ENCODE data around the gene UNC119B. TPM values are rescaled to one million over a fixed set of nuclear protein-coding genes. Genes with fewer than 3 reads are reported as not detected.

UNC119B gene
- total RNA-seq, 4 donors from 2014 or later = 9.8 to 25.4 (median 21.5) TPM

DNA sequence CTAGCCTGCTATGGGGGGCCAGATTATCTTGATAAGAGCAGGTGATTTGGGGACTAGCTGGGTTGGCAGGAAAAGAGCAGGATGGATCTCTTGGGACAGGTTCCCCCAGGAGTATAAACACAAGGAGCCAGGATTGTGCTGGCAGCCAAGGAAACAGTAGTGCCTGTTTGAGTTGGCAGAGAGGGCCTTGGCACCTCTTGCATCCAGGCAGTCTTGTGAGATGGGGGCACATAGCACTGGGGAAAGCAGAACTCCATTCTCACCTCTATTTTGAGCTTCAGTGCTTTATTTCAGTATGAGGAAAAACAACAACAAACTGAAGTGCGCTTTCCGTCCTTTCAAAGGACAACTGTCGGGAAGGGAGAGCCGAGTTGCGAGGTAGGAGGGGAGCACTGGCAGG is 9.4 kb upstream of the UNC119B start:
- intact Hi-C loops (cut with DNase I; ENCODE audit: low total_unique reads) = no loop called here

DNA sequence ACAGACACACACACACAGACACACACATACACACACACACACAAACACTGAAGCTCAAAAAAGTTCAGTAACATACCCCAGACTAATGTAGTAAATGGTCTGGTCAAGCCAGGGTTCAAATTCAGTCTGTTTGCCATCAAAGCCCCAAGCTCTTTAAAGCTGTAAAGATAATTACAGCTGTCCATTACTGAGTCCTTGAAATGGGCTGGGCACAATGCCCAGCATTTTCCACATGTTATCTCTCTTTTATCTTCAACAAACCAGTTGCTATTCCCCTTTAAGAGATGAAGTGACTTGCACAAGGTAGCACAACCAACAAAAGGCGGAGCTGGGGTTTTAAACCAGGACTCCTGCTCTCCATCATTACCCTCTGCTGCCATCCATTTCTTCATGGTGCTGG is 7.6 kb upstream of the UNC119B start:
- Histone ChIP-seq H3K27me3 (no peaks in the 10 kb centered on the region), H3K4me3 (no peak overlapping the region), H3K4me1 (peaks cover 0 to 9% (median 3%) of the 10 kb centered on the region in 4 donors), H3K27ac (no peak overlapping the region), H3K36me3 (peaks cover 0 to 37% (median 15%) of the 10 kb centered on the region in 4 donors), H3K9me3 (no peaks in the 10 kb centered on the region)
- in situ Hi-C loops (cut with MboI; ENCODE audit: low pct_ligation_motif_present in 1 of 4, low pct_unique_long_range_greater_than_20kb in 1 of 4, low sequenced_read_pairs in 3 of 4) = no loop called here
- no peak for DNase-seq
- intact Hi-C loops (cut with DNase I; ENCODE audit: low total_unique reads) = no loop called here
- TF ChIP-seq POLR2AphosphoS5 (IDR thresholded peaks at IDR 0.05) = no peak
- TF ChIP-seq EP300 (IDR thresholded peaks at IDR 0.05; ENCODE audit: low read depth) = no peak
- TF ChIP-seq POLR2A (IDR thresholded peaks at IDR 0.05) = no peak
- TF ChIP-seq, protein P1, sequence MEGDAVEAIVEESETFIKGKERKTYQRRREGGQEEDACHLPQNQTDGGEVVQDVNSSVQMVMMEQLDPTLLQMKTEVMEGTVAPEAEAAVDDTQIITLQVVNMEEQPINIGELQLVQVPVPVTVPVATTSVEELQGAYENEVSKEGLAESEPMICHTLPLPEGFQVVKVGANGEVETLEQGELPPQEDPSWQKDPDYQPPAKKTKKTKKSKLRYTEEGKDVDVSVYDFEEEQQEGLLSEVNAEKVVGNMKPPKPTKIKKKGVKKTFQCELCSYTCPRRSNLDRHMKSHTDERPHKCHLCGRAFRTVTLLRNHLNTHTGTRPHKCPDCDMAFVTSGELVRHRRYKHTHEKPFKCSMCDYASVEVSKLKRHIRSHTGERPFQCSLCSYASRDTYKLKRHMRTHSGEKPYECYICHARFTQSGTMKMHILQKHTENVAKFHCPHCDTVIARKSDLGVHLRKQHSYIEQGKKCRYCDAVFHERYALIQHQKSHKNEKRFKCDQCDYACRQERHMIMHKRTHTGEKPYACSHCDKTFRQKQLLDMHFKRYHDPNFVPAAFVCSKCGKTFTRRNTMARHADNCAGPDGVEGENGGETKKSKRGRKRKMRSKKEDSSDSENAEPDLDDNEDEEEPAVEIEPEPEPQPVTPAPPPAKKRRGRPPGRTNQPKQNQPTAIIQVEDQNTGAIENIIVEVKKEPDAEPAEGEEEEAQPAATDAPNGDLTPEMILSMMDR (IDR thresholded peaks at IDR 0.05) = no peak
- WGBS, 2 donors (ENCODE audit: low coverage in 1 of 2) = 89% methylated on average over 1 of the region's 1 CpG; no CpG with 5 or more reads in 1 of the 2 donors

More for the DNA sequence above, 9.4 kb upstream of the UNC119B start:
- H3K4me3 ChIP-seq = no peak overlapping the region
- TF ChIP-seq, protein P1 (IDR thresholded peaks at IDR 0.05) = no peak
- no peak for TF ChIP-seq POLR2A (IDR thresholded peaks at IDR 0.05)
- no peak for TF ChIP-seq POLR2AphosphoS5 (IDR thresholded peaks at IDR 0.05)
- no peak for TF ChIP-seq EP300 (IDR thresholded peaks at IDR 0.05; ENCODE audit: low read depth)
- H3K9me3 ChIP-seq = no peaks in the 10 kb centered on the region
- WGBS, 2 donors (ENCODE audit: low coverage in 1 of 2) = 96% methylated on average over 5 of the region's 5 CpGs; no CpG with 5 or more reads in 1 of the 2 donors
- peaks cover 0 to 51% (median 24%) of the 10 kb centered on the region in 4 donors for H3K36me3 ChIP-seq
- in situ Hi-C loops (cut with MboI; ENCODE audit: low pct_ligation_motif_present in 1 of 4, low pct_unique_long_range_greater_than_20kb in 1 of 4, low sequenced_read_pairs in 3 of 4) = no loop called here
- peaks cover 0 to 22% (median 7%) of the 10 kb centered on the region in 4 donors for H3K4me1 ChIP-seq
- DNase-seq = no peak
- no peaks in the 10 kb centered on the region for H3K27me3 ChIP-seq
- no peak overlapping the region for H3K27ac ChIP-seq

DNA sequence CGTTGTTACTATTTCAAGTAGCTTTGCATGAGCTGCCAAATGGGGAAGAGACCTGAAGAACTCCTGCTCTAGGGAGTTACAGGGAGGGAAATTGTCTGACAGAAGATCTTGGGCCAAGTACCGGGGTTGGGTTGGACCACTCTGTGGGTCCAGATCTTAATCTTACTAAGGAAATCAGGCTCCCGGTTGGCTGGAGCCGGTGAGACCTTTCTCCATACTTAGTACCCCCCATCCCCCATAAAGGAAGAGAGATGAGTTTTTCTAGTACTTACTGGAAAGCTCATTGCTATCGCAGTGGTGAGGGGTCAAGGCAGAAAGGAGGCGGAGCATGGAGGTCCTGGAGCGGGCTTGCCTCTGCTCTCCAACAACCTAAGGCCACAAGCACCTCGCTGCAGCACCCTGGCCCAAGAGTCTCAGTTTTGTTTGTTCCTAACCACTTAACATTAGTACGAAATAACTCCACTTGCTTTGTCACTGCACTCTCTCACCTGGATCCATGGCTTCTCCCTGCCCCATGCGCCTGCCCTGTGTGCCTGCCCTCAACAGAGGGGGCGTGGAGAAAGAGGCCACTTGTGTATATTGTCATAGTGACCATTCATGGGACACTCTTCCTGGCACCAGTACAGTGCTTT is 6.8 kb upstream of the UNC119B start:
- H3K4me1 ChIP-seq = peaks cover 0 to 8% (median 1%) of the 10 kb centered on the region in 4 donors
- TF ChIP-seq POLR2A (IDR thresholded peaks at IDR 0.05) (no peak), POLR2AphosphoS5 (IDR thresholded peaks at IDR 0.05) (no peak), EP300 (IDR thresholded peaks at IDR 0.05; ENCODE audit: low read depth) (no peak)
- TF ChIP-seq, protein P1 (IDR thresholded peaks at IDR 0.05) = no peak
- no peaks in the 10 kb centered on the region for H3K9me3 ChIP-seq
- DNase-seq = no peak
- no peaks in the 10 kb centered on the region for H3K27me3 ChIP-seq
- intact Hi-C loops (cut with DNase I; ENCODE audit: low total_unique reads) = no loop called here
- in situ Hi-C loops (cut with MboI; ENCODE audit: low pct_ligation_motif_present in 1 of 4, low pct_unique_long_range_greater_than_20kb in 1 of 4, low sequenced_read_pairs in 3 of 4) = no loop called here
- H3K36me3 ChIP-seq = peaks cover 0 to 30% (median 12%) of the 10 kb centered on the region in 4 donors
- H3K27ac ChIP-seq = no peak overlapping the region
- H3K4me3 ChIP-seq = no peak overlapping the region
- 92 to 93% methylated on average over 8 to 11 of the region's 11 CpGs for WGBS, 2 donors (ENCODE audit: low coverage in 1 of 2)

DNA sequence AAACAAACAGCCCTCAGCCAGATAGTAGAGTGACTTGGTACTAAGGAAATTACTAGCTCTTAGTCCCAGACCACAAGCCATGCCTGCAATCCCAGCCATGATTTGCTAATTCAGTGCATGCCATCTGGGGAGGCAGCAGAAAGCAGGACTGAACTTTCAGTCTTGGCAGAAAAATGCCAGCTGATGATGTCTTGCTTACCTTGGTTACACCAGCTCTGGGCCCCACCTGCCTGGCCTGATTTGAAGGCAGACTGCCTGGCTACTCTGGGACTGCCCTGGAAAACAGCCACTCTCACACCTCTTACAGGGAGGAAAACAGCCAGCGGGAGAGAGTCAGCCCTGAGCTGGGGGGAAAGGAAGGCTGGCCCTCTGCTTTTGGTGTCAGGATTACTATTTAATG is 4.6 kb upstream of the UNC119B start:
- TF ChIP-seq EP300 (IDR thresholded peaks at IDR 0.05; ENCODE audit: low read depth) (no peak), POLR2A (IDR thresholded peaks at IDR 0.05) (no peak), POLR2AphosphoS5 (IDR thresholded peaks at IDR 0.05) (no peak)
- TF ChIP-seq, protein P1 (IDR thresholded peaks at IDR 0.05) = no peak
- DNase-seq = no peak
- Histone ChIP-seq H3K27me3 (no peaks in the 10 kb centered on the region), H3K4me1 (peaks cover 0 to 6% (median 5%) of the 10 kb centered on the region in 4 donors), H3K4me3 (no peak overlapping the region), H3K27ac (no peak overlapping the region), H3K36me3 (peaks cover 0 to 12% (median 3%) of the 10 kb centered on the region in 4 donors), H3K9me3 (no peaks in the 10 kb centered on the region)
- in situ Hi-C loops (cut with MboI; ENCODE audit: low pct_ligation_motif_present in 1 of 4, low pct_unique_long_range_greater_than_20kb in 1 of 4, low sequenced_read_pairs in 3 of 4) = no loop called here
- intact Hi-C loops (cut with DNase I; ENCODE audit: low total_unique reads) = no loop called here
- 94% methylated on average over 1 of the region's 1 CpG; no CpG with 5 or more reads in 1 of the 2 donors for WGBS, 2 donors (ENCODE audit: low coverage in 1 of 2)
